Loucy (cell line): ENCODE measurements around the gene PASK.

Source experiments
- H2AFZ ChIP-seq: fragments of 200-600 bp; sonication (generic); 2 replicates; pipeline ENCODE4 v1.6.0; 2016; ENCODE audit warnings: antibody characterized with exemption, mild to moderate bottlenecking, low read length, moderate library complexity
- H3F3A ChIP-seq: fragments of 200-600 bp; 2 replicates; pipeline ENCODE4 v1.6.0; 2016; ENCODE audit warnings: antibody characterized with exemption, low read depth, mild to moderate bottlenecking
- H3K27me3 ChIP-seq: fragments of 200-600 bp; sonication (generic); 2 replicates; pipeline ENCODE4 v1.6.1; 2014; ENCODE audit warnings: low read length, mild to moderate bottlenecking; ENCODE audit not compliant: insufficient read depth, poor library complexity, severe bottlenecking
- H3K36me3 ChIP-seq: fragments of 200-600 bp; sonication (generic); 2 replicates; pipeline ENCODE4 v1.6.1; 2016; ENCODE audit warnings: low read length; ENCODE audit not compliant: insufficient read depth
- H3K4me1 ChIP-seq: fragments of 200-600 bp; sonication (generic); 2 replicates; pipeline ENCODE4 v1.5.1; 2014; ENCODE audit warnings: low read length, mild to moderate bottlenecking; ENCODE audit not compliant: insufficient read depth, poor library complexity, severe bottlenecking
- H3K4me2 ChIP-seq: fragments of 200-600 bp; sonication (generic); 2 replicates; pipeline ENCODE4 v1.6.0; 2014; ENCODE audit warnings: antibody characterized with exemption, low read length, low read depth, mild to moderate bottlenecking; ENCODE audit not compliant: poor library complexity, severe bottlenecking
- H3K4me3 ChIP-seq: fragments of 200-600 bp; sonication (generic); 2 replicates; pipeline ENCODE4 v1.5.1; 2014; ENCODE audit warnings: low read length, mild to moderate bottlenecking, mixed read lengths; ENCODE audit not compliant: poor library complexity, severe bottlenecking
- H3K79me2 ChIP-seq: fragments of 200-600 bp; sonication (generic); 2 replicates; pipeline ENCODE4 v1.6.1; 2014; ENCODE audit warnings: low read length; ENCODE audit not compliant: insufficient read depth
- H3K9ac ChIP-seq: fragments of 200-600 bp; sonication (generic); 2 replicates; pipeline ENCODE4 v1.6.0; 2014; ENCODE audit warnings: mild to moderate bottlenecking, low read depth, low read length, moderate library complexity; ENCODE audit not compliant: poor library complexity, severe bottlenecking
- H3K9me2 ChIP-seq: fragments of 200-600 bp; sonication (generic); replicated peaks from 2 replicates; pipeline ENCODE4 v1.6.1; 2016; ENCODE audit warnings: low read depth, low read length, mixed read lengths
- H3K9me3 ChIP-seq: fragments of 200-600 bp; sonication (generic); 2 replicates; pipeline ENCODE4 v1.6.1; 2014; ENCODE audit warnings: mild to moderate bottlenecking, antibody characterized with exemption, low read length, low read depth; ENCODE audit not compliant: insufficient read depth
- H4K20me1 ChIP-seq: fragments of 200-600 bp; sonication (generic); 2 replicates; pipeline ENCODE4 v1.6.0; 2014; ENCODE audit warnings: antibody characterized with exemption, low read length, mild to moderate bottlenecking; ENCODE audit not compliant: insufficient read depth, poor library complexity, severe bottlenecking
- CTCF ChIP-seq: fragments of 200-600 bp; sonication (generic); conservative IDR thresholded peaks from 2 replicates; pipeline ENCODE4 v1.5.1; 2014; ENCODE audit warnings: mild to moderate bottlenecking, antibody characterized with exemption, low read length
- EZH2phosphoT487 ChIP-seq: fragments of 200-600 bp; IDR thresholded peaks from 2 replicates; pipeline ENCODE4 v1.6.1; 2018; ENCODE audit warnings: antibody characterized with exemption, mild to moderate bottlenecking, moderate library complexity, borderline replicate concordance

Gene PASK

GRCh38 chr2:241163601-241164118 is 14.4 kb upstream of the PASK start:
- H3K27me3 ChIP-seq, result no peaks in the 10 kb centered on the region
- no peak for TF ChIP-seq CTCF
- no peak for TF ChIP-seq EZH2phosphoT487
- H3K4me2 ChIP-seq, result no peak overlapping the region
- H4K20me1 ChIP-seq, result no peaks in the 10 kb centered on the region
- H3K79me2 ChIP-seq, result no peaks in the 10 kb centered on the region
- H3K4me1 ChIP-seq, result no peaks in the 10 kb centered on the region
- H3K9ac ChIP-seq, result no peak overlapping the region
- H3F3A ChIP-seq, result no peaks in the 10 kb centered on the region
- no peak overlapping the region for H3K4me3 ChIP-seq
- H3K9me2 ChIP-seq, result no peaks in the 10 kb centered on the region
- H3K9me3 ChIP-seq, result no peaks in the 10 kb centered on the region
- peaks cover 25% of the 10 kb centered on the region; the same call in 1 of the 2 replicates for H3K36me3 ChIP-seq
- no peak overlapping the region for H2AFZ ChIP-seq

DNA sequence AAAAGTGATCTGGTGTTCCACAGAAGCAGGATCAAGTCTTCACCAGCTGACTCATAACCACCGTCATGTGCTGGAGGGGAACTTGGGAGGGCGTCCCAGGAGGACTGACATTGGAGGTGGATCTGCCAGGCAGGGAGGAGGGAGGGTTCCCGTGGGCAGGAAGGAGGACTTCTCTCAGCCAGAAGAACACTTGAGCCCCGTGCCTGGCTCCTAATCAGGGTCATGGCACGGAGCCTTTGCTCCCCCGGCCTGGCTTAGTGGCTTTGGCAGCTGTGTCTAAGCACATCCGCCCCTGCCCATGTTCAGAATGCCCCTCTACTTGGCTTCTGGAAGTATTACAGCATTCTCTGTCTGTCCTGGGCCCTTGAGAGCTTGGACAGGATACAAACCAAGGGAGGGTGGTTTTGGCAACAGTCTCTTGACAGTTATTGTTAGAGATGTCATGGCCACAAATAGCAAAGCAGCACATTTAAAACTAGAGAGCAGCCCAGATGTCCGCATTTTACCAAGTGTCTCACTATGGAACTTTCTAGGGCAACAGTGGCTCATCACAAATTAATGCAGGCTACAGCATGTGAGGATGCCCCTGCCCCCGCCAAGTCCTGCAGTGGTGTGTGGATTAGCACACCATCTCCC is 12.5 kb upstream of the PASK start:
- no peaks in the 10 kb centered on the region for H3K4me1 ChIP-seq
- no peaks in the 10 kb centered on the region for H3K9me2 ChIP-seq
- H4K20me1 ChIP-seq, result peaks cover 3% of the 10 kb centered on the region
- no peak overlapping the region for H3K4me2 ChIP-seq
- H3K4me3 ChIP-seq, result no peak overlapping the region
- H3F3A ChIP-seq, result no peaks in the 10 kb centered on the region
- H3K27me3 ChIP-seq, result no peaks in the 10 kb centered on the region
- H3K9me3 ChIP-seq, result no peaks in the 10 kb centered on the region
- TF ChIP-seq CTCF (no peak), EZH2phosphoT487 (no peak)
- H3K79me2 ChIP-seq, result no peaks in the 10 kb centered on the region
- H2AFZ ChIP-seq, result no peak overlapping the region
- H3K9ac ChIP-seq, result no peak overlapping the region
- peaks cover 24% of the 10 kb centered on the region; the same call in 1 of the 2 replicates for H3K36me3 ChIP-seq

DNA sequence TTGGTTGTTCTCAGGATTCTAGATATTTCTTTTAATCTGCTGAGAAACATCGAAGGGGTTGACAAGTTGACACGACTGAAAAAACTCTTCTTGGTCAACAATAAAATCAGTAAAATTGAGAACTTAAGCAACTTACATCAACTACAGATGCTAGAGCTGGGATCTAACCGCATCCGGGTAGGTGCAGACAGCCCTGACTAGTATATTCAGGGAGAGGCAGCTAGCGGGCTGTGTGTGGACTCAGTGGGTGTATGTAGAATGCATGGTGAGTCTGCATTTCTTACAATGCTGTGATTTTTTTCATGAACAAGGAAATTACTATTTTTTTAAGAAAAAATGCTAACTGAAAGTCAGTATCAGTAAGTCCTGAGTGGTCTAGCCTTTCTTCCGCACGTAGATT is 11.0 kb upstream of the PASK start:
- Histone ChIP-seq H3K9ac (no peak overlapping the region), H3K79me2 (no peaks in the 10 kb centered on the region), H4K20me1 (peaks cover 3% of the 10 kb centered on the region), H3K9me3 (no peaks in the 10 kb centered on the region), H3F3A (no peaks in the 10 kb centered on the region), H3K4me1 (no peaks in the 10 kb centered on the region), H3K36me3 (peaks cover 20% of the 10 kb centered on the region; the same call in 1 of the 2 replicates), H3K27me3 (no peaks in the 10 kb centered on the region), H3K4me2 (no peak overlapping the region), H3K9me2 (no peaks in the 10 kb centered on the region), H3K4me3 (no peak overlapping the region), H2AFZ (no peak overlapping the region)
- TF ChIP-seq EZH2phosphoT487 (no peak), CTCF (no peak)
